ENCODE data around the gene KLHDC7B.
A peak's percentile ranks its signal among the peaks of the same experiment; 100 is the strongest.

- TF ChIP-seq, protein P1, sequence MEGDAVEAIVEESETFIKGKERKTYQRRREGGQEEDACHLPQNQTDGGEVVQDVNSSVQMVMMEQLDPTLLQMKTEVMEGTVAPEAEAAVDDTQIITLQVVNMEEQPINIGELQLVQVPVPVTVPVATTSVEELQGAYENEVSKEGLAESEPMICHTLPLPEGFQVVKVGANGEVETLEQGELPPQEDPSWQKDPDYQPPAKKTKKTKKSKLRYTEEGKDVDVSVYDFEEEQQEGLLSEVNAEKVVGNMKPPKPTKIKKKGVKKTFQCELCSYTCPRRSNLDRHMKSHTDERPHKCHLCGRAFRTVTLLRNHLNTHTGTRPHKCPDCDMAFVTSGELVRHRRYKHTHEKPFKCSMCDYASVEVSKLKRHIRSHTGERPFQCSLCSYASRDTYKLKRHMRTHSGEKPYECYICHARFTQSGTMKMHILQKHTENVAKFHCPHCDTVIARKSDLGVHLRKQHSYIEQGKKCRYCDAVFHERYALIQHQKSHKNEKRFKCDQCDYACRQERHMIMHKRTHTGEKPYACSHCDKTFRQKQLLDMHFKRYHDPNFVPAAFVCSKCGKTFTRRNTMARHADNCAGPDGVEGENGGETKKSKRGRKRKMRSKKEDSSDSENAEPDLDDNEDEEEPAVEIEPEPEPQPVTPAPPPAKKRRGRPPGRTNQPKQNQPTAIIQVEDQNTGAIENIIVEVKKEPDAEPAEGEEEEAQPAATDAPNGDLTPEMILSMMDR (CRISPR knock-in tag; IDR thresholded peaks at IDR 0.05) = peak; percentile 6; the same call in 1 of the 2 replicates
- TF ChIP-seq JUNB (CRISPR knock-in tag; IDR thresholded peaks at IDR 0.05; ENCODE audit: borderline replicate concordance) (no peak), YY1 (IDR thresholded peaks at IDR 0.05; ENCODE audit: insufficient read depth, insufficient replicate concordance, low read depth, low read length) (no peak), MYNN (CRISPR knock-in tag; IDR thresholded peaks at IDR 0.05; ENCODE audit: low read depth) (no peak), YEATS4 (CRISPR knock-in tag; IDR thresholded peaks at IDR 0.05; ENCODE audit: borderline replicate concordance) (no peak; the same call in 1 of the 2 replicates), MTF1 (CRISPR knock-in tag; IDR thresholded peaks at IDR 0.05) (no peak), SALL1 (CRISPR knock-in tag; IDR thresholded peaks at IDR 0.05) (no peak), GTF2F1 (IDR thresholded peaks at IDR 0.05; ENCODE audit: low read length) (no peak)
- TF ChIP-seq, protein P2, sequence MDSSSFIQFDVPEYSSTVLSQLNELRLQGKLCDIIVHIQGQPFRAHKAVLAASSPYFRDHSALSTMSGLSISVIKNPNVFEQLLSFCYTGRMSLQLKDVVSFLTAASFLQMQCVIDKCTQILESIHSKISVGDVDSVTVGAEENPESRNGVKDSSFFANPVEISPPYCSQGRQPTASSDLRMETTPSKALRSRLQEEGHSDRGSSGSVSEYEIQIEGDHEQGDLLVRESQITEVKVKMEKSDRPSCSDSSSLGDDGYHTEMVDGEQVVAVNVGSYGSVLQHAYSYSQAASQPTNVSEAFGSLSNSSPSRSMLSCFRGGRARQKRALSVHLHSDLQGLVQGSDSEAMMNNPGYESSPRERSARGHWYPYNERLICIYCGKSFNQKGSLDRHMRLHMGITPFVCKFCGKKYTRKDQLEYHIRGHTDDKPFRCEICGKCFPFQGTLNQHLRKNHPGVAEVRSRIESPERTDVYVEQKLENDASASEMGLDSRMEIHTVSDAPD (CRISPR knock-in tag; IDR thresholded peaks at IDR 0.05) = no peak
These were observed 16.9 kb upstream of the KLHDC7B start for GRCh38 chr22:50528682-50529415.
